IMR-90 (cell line): ENCODE results near the gene ANKMY1. TPM values are rescaled to one million over a fixed set of nuclear protein-coding genes. Genes with fewer than 3 reads are reported as not detected.

Experiments used
- ATAC-seq: fragments of 200-7000 bp; cut with Tn5 transposase; 2 replicates; pipeline ENCODE4 v1.9.1; 2020; ENCODE audit warnings: low read depth, mild to moderate bottlenecking, moderate library complexity
- BruUV-seq: library from RNA; stranded (reverse); fragments of 400-500 nt; replicated peaks from 2 replicates; lab custom pipeline; 2021; lab: Mats Ljungman, UMichigan
- CTCF ChIA-PET: fragments of 300-600 bp; formaldehyde crosslinking; extraction: SDS; loops from one replicate; lab custom pipeline; 2021; ENCODE audit warnings: antibody characterized with exemption; lab: Yijun Ruan, JAX
- POLR2A ChIA-PET: fragments of 300-600 bp; sonication (Branson Sonifier 250); formaldehyde crosslinking; loops from one replicate; lab custom pipeline; 2022; ENCODE audit warnings: antibody characterized with exemption; ENCODE audit not compliant: unreplicated experiment; lab: Charles Lee
- DNase-seq: peaks from one replicate; pipeline ENCODE4 v3.0.0; 2013
- H2AFZ ChIP-seq: replicated peaks from 2 replicates; pipeline ENCODE3; 2013; ENCODE audit warnings: low read length, mild to moderate bottlenecking; ENCODE audit not compliant: poor library complexity
- H2AK5ac ChIP-seq: 2 replicates; pipeline ENCODE4 v1.6.1; 2013; ENCODE audit warnings: low read depth, low read length, inconsistent platforms
- H2AK9ac ChIP-seq: replicated peaks from 2 replicates; pipeline ENCODE3; 2013; ENCODE audit warnings: mild to moderate bottlenecking, low read depth, low read length, moderate library complexity; ENCODE audit not compliant: poor library complexity
- H2BK120ac ChIP-seq: 2 replicates; pipeline ENCODE4 v1.6.1; 2013; ENCODE audit warnings: low read depth, low read length, inconsistent platforms
- H2BK15ac ChIP-seq: 3 replicates; pipeline ENCODE4 v1.6.1; 2013; ENCODE audit warnings: low read depth, low read length, inconsistent platforms
- H2BK20ac ChIP-seq: 2 replicates; pipeline ENCODE4 v1.6.1; 2013; ENCODE audit warnings: low read depth, mild to moderate bottlenecking, inconsistent platforms, low read length, moderate library complexity
- H2BK5ac ChIP-seq: 2 replicates; pipeline ENCODE4 v1.6.1; 2013; ENCODE audit warnings: mild to moderate bottlenecking, low read depth, low read length, inconsistent platforms; ENCODE audit not compliant: poor library complexity, severe bottlenecking
- H3K14ac ChIP-seq: replicated peaks from 2 replicates; pipeline ENCODE4 v1.6.1; 2013; ENCODE audit warnings: low read depth, low read length, inconsistent platforms
- H3K18ac ChIP-seq: 2 replicates; pipeline ENCODE4 v1.6.1; 2013; ENCODE audit warnings: low read depth, low read length, control low read depth
- H3K23ac ChIP-seq: 2 replicates; pipeline ENCODE4 v1.6.1; 2013; ENCODE audit warnings: low read depth, low read length, inconsistent platforms
- H3K27ac ChIP-seq: 2 replicates; pipeline ENCODE4 v1.5.1; 2013; ENCODE audit warnings: mild to moderate bottlenecking, control low read depth, low read length; ENCODE audit not compliant: insufficient read depth
- H3K27me3 ChIP-seq: 2 replicates; pipeline ENCODE4 v1.6.1; 2013; ENCODE audit warnings: low read length; ENCODE audit not compliant: control insufficient read depth, insufficient read depth
- H3K36me3 ChIP-seq: 2 replicates; pipeline ENCODE4 v1.6.1; 2013; ENCODE audit warnings: low read length, mixed read lengths; ENCODE audit not compliant: control insufficient read depth, insufficient read depth
- H3K4ac ChIP-seq: 2 replicates; pipeline ENCODE4 v1.6.1; 2013; ENCODE audit warnings: low read depth, low read length, inconsistent platforms
- H3K4me1 ChIP-seq: 2 replicates; pipeline ENCODE4 v1.6.1; 2013; ENCODE audit warnings: low read length, mixed read lengths; ENCODE audit not compliant: control insufficient read depth, insufficient read depth
- H3K4me2 ChIP-seq: 2 replicates; pipeline ENCODE4 v1.6.1; 2013; ENCODE audit warnings: low read depth, mild to moderate bottlenecking, control low read depth, low read length, moderate library complexity
- H3K4me3 ChIP-seq: 2 replicates; pipeline ENCODE4 v1.5.1; 2013; ENCODE audit warnings: low read depth, mild to moderate bottlenecking, control low read depth, low read length, moderate library complexity; ENCODE audit not compliant: insufficient read depth
- H3K56ac ChIP-seq: 2 replicates; pipeline ENCODE4 v1.6.1; 2013; ENCODE audit warnings: low read length, inconsistent platforms; ENCODE audit not compliant: insufficient read depth; ENCODE audit errors: extremely low read depth
- H3K79me1 ChIP-seq, 2 experiments: 2 replicates each; pipeline ENCODE4 v1.6.1; 2013; ENCODE audit warnings: low read length in 2 of 2, inconsistent platforms in 1 of 2, low read depth in 1 of 2
- H3K9ac ChIP-seq: 2 replicates; pipeline ENCODE4 v1.6.1; 2013; ENCODE audit warnings: low read depth, low read length, control low read depth
- H3K9me1 ChIP-seq: 2 replicates; pipeline ENCODE4 v1.6.1; 2013; ENCODE audit warnings: low read length, inconsistent platforms; ENCODE audit not compliant: insufficient read depth
- H3K9me3 ChIP-seq: 2 replicates; pipeline ENCODE4 v1.6.1; 2013; ENCODE audit warnings: low read length; ENCODE audit not compliant: control insufficient read depth, insufficient read depth
- H4K20me1 ChIP-seq: 2 replicates; pipeline ENCODE4 v1.6.1; 2013; ENCODE audit warnings: low read length, inconsistent platforms; ENCODE audit not compliant: insufficient read depth
- H4K5ac ChIP-seq: 2 replicates; pipeline ENCODE4 v1.6.1; 2013; ENCODE audit warnings: mild to moderate bottlenecking, low read depth, low read length, control low read depth
- H4K8ac ChIP-seq, 2 experiments: 2 replicates each; pipeline ENCODE4 v1.6.1; 2013; ENCODE audit warnings: low read depth in 2 of 2, low read length in 2 of 2, control low read depth in 1 of 2, inconsistent platforms in 1 of 2
- H4K91ac ChIP-seq: 2 replicates; pipeline ENCODE4 v1.6.1; 2013; ENCODE audit warnings: low read depth, low read length, inconsistent platforms; ENCODE audit not compliant: insufficient read depth
- BHLHE40 ChIP-seq: fragments of 150-350 bp; IDR thresholded peaks from 2 replicates; pipeline ENCODE4 v1.6.1; 2016; ENCODE audit warnings: mild to moderate bottlenecking, low read depth, low read length
- WGBS, 2 experiments: methylation state at CpG; one replicate each; pipeline versions ENCODE4 v1.1.5 to v1.1.7; 2013; ENCODE audit warnings: missing lambda C conversion rate in 2 of 2; ENCODE audit not compliant: insufficient read length in 1 of 2; ENCODE audit errors: extremely low coverage in 2 of 2; 5-methylcytosine and 5-hydroxymethylcytosine counted together
- dilution Hi-C: fragments of 300-500 bp; cut with HindIII; formaldehyde crosslinking; loops from one replicate; pipeline ENCODE4 v1.14.3; 2018; ENCODE audit warnings: low sequenced_read_pairs; ENCODE audit not compliant: unreplicated experiment
- in situ Hi-C: fragments of 300-500 bp; cut with MboI; formaldehyde crosslinking; loops from 3 replicates; pipeline ENCODE4 v1.14.3; 2019; ENCODE audit warnings: low sequenced_read_pairs, inconsistent platforms, mixed read lengths
- intact Hi-C: fragments of 100-400 bp; cut with micrococcal nuclease; formaldehyde crosslinking; loops from 2 replicates; pipeline ENCODE4 v1.10.0; 2022
- polyA plus RNA-seq, 3 experiments: library from polyadenylated mRNA; depleted of rRNA; stranded (reverse); fragments of >200 nt; gene quantifications; 2 replicates each; pipeline ENCODE4 v1.2.3, GENCODE V29; 2012; ENCODE audit warnings: low replicate concordance in 1 of 3
- total RNA-seq: library from RNA; depleted of rRNA; stranded (reverse); fragments of >200 nt; gene quantifications from 2 replicates; pipeline ENCODE4 v1.2.3, GENCODE V29; 2012
- TF ChIP-seq, protein P1 (sequence below): conservative IDR thresholded peaks from 2 replicates; pipeline ENCODE4 v1.5.1; 2012; ENCODE audit warnings: mild to moderate bottlenecking, low read depth, low read length, improper control_type of control experiment

Gene ANKMY1
- total and polyA plus RNA-seq, 2 of the 4 experiments (the other 2 are of a cell fraction), result 2.9 to 5.5 TPM

DNA sequence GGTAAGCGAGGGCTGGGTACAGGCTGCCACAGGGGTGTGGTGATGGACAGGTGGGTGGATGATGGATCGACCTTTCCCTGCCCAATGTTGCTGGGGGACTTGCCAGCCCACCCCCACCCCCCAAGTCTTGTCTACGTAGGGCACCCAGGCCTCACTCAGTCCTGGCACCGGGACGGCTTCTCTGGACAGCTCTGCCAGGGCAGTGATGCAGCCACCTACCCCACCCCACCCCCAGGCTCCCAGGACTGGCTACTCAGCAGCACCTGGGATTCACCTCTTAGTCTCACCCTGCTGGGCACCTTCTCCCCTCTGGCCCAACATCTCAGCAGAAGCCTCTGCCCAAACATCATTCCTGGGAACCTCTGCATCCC, 55.7 kb downstream of the ANKMY1 start:
- H4K5ac ChIP-seq, result no peak overlapping the region
- H2AK5ac ChIP-seq, result no peak overlapping the region
- H2BK15ac ChIP-seq, result no peak overlapping the region
- H3K27me3 ChIP-seq, result no peaks in the 10 kb centered on the region
- ATAC-seq (no peak), DNase-seq (no peak)
- no peak overlapping the region for H2BK120ac ChIP-seq
- H3K4me2 ChIP-seq, result no peak overlapping the region
- CTCF ChIA-PET, result no interaction called here
- POLR2A ChIA-PET, result no interaction called here
- in situ Hi-C loops (loop anchor here (10.0 kb wide), 1 partner anchor 343 kb away; no protein-coding TSS in a partner anchor), dilution Hi-C loops (no loop called here), intact Hi-C loops (no loop called here)
- H3K79me1 ChIP-seq, result no peaks in the 10 kb centered on the region
- H3K18ac ChIP-seq, result no peak overlapping the region
- no peak overlapping the region for H4K8ac ChIP-seq
- no peak overlapping the region for H3K4me3 ChIP-seq
- no peak overlapping the region for H3K4ac ChIP-seq
- no peaks in the 10 kb centered on the region; the same call in 1 of the 2 replicates for H4K20me1 ChIP-seq
- no peak overlapping the region for H3K14ac ChIP-seq
- BruUV-seq, result no TSS peak
- H2BK5ac ChIP-seq, result no peak overlapping the region
- no peaks in the 10 kb centered on the region for H3K9me3 ChIP-seq
- H3K27ac ChIP-seq, result no peak overlapping the region
- H2AK9ac ChIP-seq, result no peak overlapping the region
- WGBS, 2 experiments, result 70% methylated on average over 2 of the region's 5 CpGs; no CpG with 5 or more reads in 1 of the 2 experiments
- H3K9ac ChIP-seq, result no peak overlapping the region
- H3K36me3 ChIP-seq, result peaks cover 2% of the 10 kb centered on the region
- peaks cover 8% of the 10 kb centered on the region; the same call in 1 of the 2 replicates for H3K9me1 ChIP-seq
- H4K91ac ChIP-seq, result no peak overlapping the region
- no peak overlapping the region for H2AFZ ChIP-seq
- H3K23ac ChIP-seq, result no peak overlapping the region
- H3K56ac ChIP-seq, result no peak overlapping the region
- TF ChIP-seq, protein P1, sequence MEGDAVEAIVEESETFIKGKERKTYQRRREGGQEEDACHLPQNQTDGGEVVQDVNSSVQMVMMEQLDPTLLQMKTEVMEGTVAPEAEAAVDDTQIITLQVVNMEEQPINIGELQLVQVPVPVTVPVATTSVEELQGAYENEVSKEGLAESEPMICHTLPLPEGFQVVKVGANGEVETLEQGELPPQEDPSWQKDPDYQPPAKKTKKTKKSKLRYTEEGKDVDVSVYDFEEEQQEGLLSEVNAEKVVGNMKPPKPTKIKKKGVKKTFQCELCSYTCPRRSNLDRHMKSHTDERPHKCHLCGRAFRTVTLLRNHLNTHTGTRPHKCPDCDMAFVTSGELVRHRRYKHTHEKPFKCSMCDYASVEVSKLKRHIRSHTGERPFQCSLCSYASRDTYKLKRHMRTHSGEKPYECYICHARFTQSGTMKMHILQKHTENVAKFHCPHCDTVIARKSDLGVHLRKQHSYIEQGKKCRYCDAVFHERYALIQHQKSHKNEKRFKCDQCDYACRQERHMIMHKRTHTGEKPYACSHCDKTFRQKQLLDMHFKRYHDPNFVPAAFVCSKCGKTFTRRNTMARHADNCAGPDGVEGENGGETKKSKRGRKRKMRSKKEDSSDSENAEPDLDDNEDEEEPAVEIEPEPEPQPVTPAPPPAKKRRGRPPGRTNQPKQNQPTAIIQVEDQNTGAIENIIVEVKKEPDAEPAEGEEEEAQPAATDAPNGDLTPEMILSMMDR, result no peak
- TF ChIP-seq BHLHE40, result no peak
- H2BK20ac ChIP-seq, result no peak overlapping the region
- no peaks in the 10 kb centered on the region for H3K4me1 ChIP-seq
